HEK293T (cell line): Measurements from ENCODE around the gene PGBD5.

ENCODE experiments used
- BHLHE40 ChIP-seq: fragments of 450-650 bp; IDR thresholded peaks from 2 replicates; pipeline ENCODE4 v1.6.1; 2016; ENCODE audit warnings: mild to moderate bottlenecking, moderate library complexity, borderline replicate concordance
- CTBP1 ChIP-seq: fragments of 450-650 bp; IDR thresholded peaks from 2 replicates; pipeline ENCODE4 v1.6.1; 2016; ENCODE audit warnings: borderline replicate concordance
- FOXA1 ChIP-seq: fragments of 450-650 bp; IDR thresholded peaks from 2 replicates; pipeline ENCODE4 v1.6.1; 2016; ENCODE audit warnings: mild to moderate bottlenecking
- FOXK2 ChIP-seq: fragments of 450-650 bp; IDR thresholded peaks from 2 replicates; pipeline ENCODE4 v1.6.1; 2016; ENCODE audit warnings: mild to moderate bottlenecking
- FOXM1 ChIP-seq: fragments of 450-650 bp; IDR thresholded peaks from 2 replicates; pipeline ENCODE4 v1.6.1; 2017; ENCODE audit warnings: mild to moderate bottlenecking, borderline replicate concordance
- LEF1 ChIP-seq: fragments of 450-650 bp; IDR thresholded peaks from 2 replicates; pipeline ENCODE4 v1.6.1; 2017; ENCODE audit warnings: mild to moderate bottlenecking, borderline replicate concordance
- NFRKB ChIP-seq: fragments of 450-650 bp; IDR thresholded peaks from 2 replicates; pipeline ENCODE4 v1.6.1; 2016; ENCODE audit warnings: mild to moderate bottlenecking, moderate library complexity
- SP1 ChIP-seq: fragments of 450-650 bp; IDR thresholded peaks from 2 replicates; pipeline ENCODE4 v1.6.1; 2017
- SUZ12 ChIP-seq: fragments of 450-650 bp; IDR thresholded peaks from 2 replicates; pipeline ENCODE4 v1.6.1; 2016; ENCODE audit warnings: mild to moderate bottlenecking
- ZNF384 ChIP-seq: fragments of 450-650 bp; IDR thresholded peaks from 2 replicates; pipeline ENCODE4 v1.6.1; 2016
- TF ChIP-seq, protein P1 (sequence below): fragments of 450-650 bp; IDR thresholded peaks from 2 replicates; pipeline ENCODE4 v1.6.1; 2016

DNA sequence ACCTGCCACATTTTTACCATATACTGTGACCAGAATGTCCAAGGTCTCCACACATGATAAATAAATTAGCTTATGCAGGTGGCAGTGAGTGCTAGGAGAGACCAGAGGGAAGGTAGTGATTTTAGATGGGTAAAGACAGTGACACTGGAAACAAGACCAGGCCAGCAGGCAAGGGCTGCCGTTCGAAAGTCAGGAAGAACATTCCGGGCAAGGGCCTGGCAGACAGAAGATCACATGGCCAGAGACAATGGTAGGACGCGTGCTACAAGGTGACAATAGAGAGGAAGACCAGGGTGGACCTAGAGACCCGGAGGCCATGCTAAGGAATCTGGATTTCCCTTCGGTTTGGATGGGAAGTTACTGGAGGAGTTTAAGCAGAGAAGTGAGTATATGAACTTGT lies 9.7 kb downstream of the PGBD5 start:
- TF ChIP-seq BHLHE40 (no peak), SUZ12 (no peak), SP1 (no peak), CTBP1 (no peak), FOXM1 (no peak), ZNF384 (no peak), FOXK2 (no peak), FOXA1 (no peak), LEF1 (no peak), NFRKB (no peak)
- TF ChIP-seq, protein P1, sequence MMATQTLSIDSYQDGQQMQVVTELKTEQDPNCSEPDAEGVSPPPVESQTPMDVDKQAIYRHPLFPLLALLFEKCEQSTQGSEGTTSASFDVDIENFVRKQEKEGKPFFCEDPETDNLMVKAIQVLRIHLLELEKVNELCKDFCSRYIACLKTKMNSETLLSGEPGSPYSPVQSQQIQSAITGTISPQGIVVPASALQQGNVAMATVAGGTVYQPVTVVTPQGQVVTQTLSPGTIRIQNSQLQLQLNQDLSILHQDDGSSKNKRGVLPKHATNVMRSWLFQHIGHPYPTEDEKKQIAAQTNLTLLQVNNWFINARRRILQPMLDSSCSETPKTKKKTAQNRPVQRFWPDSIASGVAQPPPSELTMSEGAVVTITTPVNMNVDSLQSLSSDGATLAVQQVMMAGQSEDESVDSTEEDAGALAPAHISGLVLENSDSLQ = no peak
